ENCODE measurements around the gene STMP1. TPM values are rescaled to one million over a fixed set of nuclear protein-coding genes. Genes with fewer than 3 reads are reported as not detected.

Gene STMP1
- total and polyA plus RNA-seq, 2 of the 13 experiments (the other 11 are each of a cell fraction or from before 2014, with no cell fraction given), result 7.2 to 16.2 TPM

DNA sequence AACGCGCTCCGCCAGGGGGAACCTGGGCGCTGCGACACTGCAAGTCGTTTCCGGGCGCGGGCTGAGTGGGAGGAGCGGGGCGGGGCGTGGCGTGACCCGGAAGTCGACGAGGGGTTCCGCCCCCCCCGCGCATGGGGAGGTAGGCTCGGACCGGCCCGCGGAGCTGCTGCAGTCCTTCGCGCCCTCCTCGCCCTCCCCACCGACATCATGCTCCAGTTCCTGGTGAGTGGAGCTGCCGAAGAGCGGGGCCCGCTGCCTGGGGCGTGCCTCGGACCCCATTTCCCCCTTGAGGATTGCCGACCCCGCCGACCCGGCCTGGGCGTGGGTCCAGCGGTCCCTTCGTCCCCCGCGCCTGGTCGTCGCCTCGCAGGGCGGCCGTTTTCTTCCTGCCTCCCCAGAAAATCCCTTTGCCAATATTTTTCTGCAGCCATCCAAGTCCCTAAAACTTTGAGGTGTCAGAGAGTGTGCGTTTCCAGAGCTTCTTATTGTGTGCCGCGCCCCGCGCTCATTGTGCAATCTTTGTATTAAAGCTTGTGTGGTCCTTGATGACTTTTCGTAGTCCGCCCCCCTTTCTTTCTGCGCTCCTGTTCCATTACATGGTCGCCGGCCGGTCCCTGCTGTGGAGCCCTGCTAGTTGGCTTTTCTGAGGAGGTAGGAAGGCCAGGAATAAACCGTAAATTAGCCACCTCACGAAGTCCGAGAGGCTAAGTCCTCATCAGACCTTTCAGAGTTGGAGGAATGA, at the start of gene STMP1 (continued):
- TF ChIP-seq ZNF781 (CRISPR knock-in tag; IDR thresholded peaks at IDR 0.05; ENCODE audit: borderline replicate concordance, not compliant biosample characterization) (peak; percentile 28), ZNF329 (CRISPR knock-in tag; IDR thresholded peaks at IDR 0.05; ENCODE audit: low read depth) (peak; percentile 65), PBX3 (CRISPR knock-in tag; IDR thresholded peaks at IDR 0.05; ENCODE audit: borderline replicate concordance) (peak; percentile 64), SIX4 (CRISPR knock-in tag; IDR thresholded peaks at IDR 0.05) (no peak), ELF4 (CRISPR knock-in tag; IDR thresholded peaks at IDR 0.05; ENCODE audit: borderline replicate concordance) (peak; percentile 87; the same call in 1 of the 2 replicates), AKAP8 (CRISPR knock-in tag; IDR thresholded peaks at IDR 0.05) (0 out of 2 replicates have a peak, but pooled peaks have one; percentile 67), ZFP36L1 (CRISPR knock-in tag; IDR thresholded peaks at IDR 0.05) (peak; percentile 68; the same call in 1 of the 2 replicates), KDM1A (CRISPR knock-in tag; IDR thresholded peaks at IDR 0.05) (no peak), TP53 (CRISPR knock-in tag; conservative IDR thresholded peaks at IDR 0.05) (no peak; the same call in 1 of the 2 replicates), ZNF143 (CRISPR knock-in tag; IDR thresholded peaks at IDR 0.05) (peak; percentile 72), ZBTB3 (CRISPR knock-in tag; IDR thresholded peaks at IDR 0.05; ENCODE audit: borderline replicate concordance, low read depth) (peak; percentile 75; the same call in 1 of the 2 replicates), TBL1XR1 (IDR thresholded peaks at IDR 0.05; ENCODE audit: borderline replicate concordance, low read length, partially characterized antibody) (no peak), PLRG1 (conservative IDR thresholded peaks at IDR 0.05) (no peak), ZNF879 (CRISPR knock-in tag; IDR thresholded peaks at IDR 0.05) (no peak), ZNF234 (CRISPR knock-in tag; conservative IDR thresholded peaks at IDR 0.05) (no peak), ZNF468 (CRISPR knock-in tag; IDR thresholded peaks at IDR 0.05) (no peak), PCBP2 (optimal IDR thresholded peaks at IDR 0.05; ENCODE audit: low read depth, low read length, poor library complexity, severe bottlenecking) (no peak), ZNF260 (CRISPR knock-in tag; IDR thresholded peaks at IDR 0.05; ENCODE audit: borderline replicate concordance, low read depth) (no peak)
- TF ChIP-seq, protein P1, sequence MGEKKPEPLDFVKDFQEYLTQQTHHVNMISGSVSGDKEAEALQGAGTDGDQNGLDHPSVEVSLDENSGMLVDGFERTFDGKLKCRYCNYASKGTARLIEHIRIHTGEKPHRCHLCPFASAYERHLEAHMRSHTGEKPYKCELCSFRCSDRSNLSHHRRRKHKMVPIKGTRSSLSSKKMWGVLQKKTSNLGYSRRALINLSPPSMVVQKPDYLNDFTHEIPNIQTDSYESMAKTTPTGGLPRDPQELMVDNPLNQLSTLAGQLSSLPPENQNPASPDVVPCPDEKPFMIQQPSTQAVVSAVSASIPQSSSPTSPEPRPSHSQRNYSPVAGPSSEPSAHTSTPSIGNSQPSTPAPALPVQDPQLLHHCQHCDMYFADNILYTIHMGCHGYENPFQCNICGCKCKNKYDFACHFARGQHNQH (CRISPR knock-in tag; IDR thresholded peaks at IDR 0.05), result peak; percentile 80
- TF ChIP-seq, protein P2, sequence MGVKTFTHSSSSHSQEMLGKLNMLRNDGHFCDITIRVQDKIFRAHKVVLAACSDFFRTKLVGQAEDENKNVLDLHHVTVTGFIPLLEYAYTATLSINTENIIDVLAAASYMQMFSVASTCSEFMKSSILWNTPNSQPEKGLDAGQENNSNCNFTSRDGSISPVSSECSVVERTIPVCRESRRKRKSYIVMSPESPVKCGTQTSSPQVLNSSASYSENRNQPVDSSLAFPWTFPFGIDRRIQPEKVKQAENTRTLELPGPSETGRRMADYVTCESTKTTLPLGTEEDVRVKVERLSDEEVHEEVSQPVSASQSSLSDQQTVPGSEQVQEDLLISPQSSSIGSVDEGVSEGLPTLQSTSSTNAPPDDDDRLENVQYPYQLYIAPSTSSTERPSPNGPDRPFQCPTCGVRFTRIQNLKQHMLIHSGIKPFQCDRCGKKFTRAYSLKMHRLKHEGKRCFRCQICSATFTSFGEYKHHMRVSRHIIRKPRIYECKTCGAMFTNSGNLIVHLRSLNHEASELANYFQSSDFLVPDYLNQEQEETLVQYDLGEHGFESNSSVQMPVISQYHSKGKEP (CRISPR knock-in tag; IDR thresholded peaks at IDR 0.05), result peak; percentile 58; the same call in 1 of the 2 replicates
- TF ChIP-seq, protein P3, sequence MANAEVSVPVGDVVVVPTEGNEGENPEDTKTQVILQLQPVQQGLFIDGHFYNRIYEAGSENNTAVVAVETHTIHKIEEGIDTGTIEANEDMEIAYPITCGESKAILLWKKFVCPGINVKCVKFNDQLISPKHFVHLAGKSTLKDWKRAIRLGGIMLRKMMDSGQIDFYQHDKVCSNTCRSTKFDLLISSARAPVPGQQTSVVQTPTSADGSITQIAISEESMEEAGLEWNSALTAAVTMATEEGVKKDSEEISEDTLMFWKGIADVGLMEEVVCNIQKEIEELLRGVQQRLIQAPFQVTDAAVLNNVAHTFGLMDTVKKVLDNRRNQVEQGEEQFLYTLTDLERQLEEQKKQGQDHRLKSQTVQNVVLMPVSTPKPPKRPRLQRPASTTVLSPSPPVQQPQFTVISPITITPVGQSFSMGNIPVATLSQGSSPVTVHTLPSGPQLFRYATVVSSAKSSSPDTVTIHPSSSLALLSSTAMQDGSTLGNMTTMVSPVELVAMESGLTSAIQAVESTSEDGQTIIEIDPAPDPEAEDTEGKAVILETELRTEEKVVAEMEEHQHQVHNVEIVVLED (CRISPR knock-in tag; IDR thresholded peaks at IDR 0.05; ENCODE audit: borderline replicate concordance), result peak; percentile 87

Measured in HepG2 (cell line).